Measurements from ENCODE around the gene COX7B2. TPM values are rescaled to one million over a fixed set of nuclear protein-coding genes. Genes with fewer than 3 reads are reported as not detected.
A peak's percentile ranks its signal among the peaks of the same experiment; 100 is the strongest.

Gene COX7B2
- total RNA-seq, 2 experiments from 2014 or later: not detected

GRCh38 chr4:46715468-46715867 is 193.6 kb downstream of the COX7B2 start:
- H3K9me3 Mint-ChIP-seq: peaks cover 4% of the 10 kb centered on the region
- Histone ChIP-seq H3K27me3 (ENCODE audit: control insufficient read depth in 1 of 2, insufficient read depth in 2 of 2, low read length in 2 of 2) (no peaks in the 10 kb centered on the region), H3K27ac (ENCODE audit: low read depth in 1 of 2, low read length in 2 of 2) (no peak overlapping the region), H3K36me3 (ENCODE audit: insufficient read depth, low read length) (no peaks in the 10 kb centered on the region), H3K4me1 (ENCODE audit: insufficient read depth, low read length) (no peaks in the 10 kb centered on the region), H3K4me3 (ENCODE audit: low read length) (no peak overlapping the region), H3K9me3 (ENCODE audit: control insufficient read depth in 1 of 2, insufficient read depth in 1 of 2, low read length in 2 of 2) (no peaks in the 10 kb centered on the region)
- H3K27ac Mint-ChIP-seq: no peak overlapping the region
- no peak overlapping the region for H3K4me3 Mint-ChIP-seq
- DNase-seq: no peak
- no peak for TF ChIP-seq CTCF (IDR thresholded peaks at IDR 0.05)
- intact Hi-C loops (cut with DNase I, micrococcal nuclease): no loop called here
- ATAC-seq (ENCODE audit: poor library complexity): no peak
- POLR2A ChIA-PET: no interaction called here
- no peaks in the 10 kb centered on the region for H3K27me3 Mint-ChIP-seq
- CTCF ChIA-PET: no interaction called here
- H3K36me3 Mint-ChIP-seq (ENCODE audit: low read depth): no peaks in the 10 kb centered on the region
- no peaks in the 10 kb centered on the region for H3K4me1 Mint-ChIP-seq (ENCODE audit: low read depth)

DNA sequence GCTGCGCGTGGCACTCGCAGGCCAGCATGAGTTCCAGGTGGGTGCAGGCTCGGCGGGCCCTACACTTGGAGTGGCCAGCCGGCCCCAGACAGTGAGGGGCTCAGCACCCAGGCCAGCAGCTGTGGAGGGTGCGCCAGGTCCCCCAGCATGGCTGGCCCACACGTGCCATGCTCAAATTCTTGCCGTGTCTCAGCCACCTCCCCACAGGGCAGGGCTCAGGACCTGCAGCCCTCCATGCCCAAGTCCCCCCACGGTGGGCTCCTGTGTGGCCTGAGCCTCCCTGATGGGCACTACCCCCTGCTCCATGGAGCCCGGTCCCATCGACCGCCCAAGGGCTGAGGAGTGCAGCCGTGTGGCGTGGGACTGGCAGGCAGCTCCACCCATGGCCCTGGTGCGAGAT is 210.2 kb downstream of the COX7B2 start:
- intact Hi-C loops (cut with DNase I, micrococcal nuclease): no loop called here
- ChIA-PET POLR2A (no interaction called here), CTCF (no interaction called here)
- H3K4me1 Mint-ChIP-seq (ENCODE audit: low read depth): no peaks in the 10 kb centered on the region
- peaks cover 9% of the 10 kb centered on the region for H3K9me3 Mint-ChIP-seq
- Histone ChIP-seq H3K27me3 (ENCODE audit: control insufficient read depth in 1 of 2, insufficient read depth in 2 of 2, low read length in 2 of 2) (no peaks in the 10 kb centered on the region), H3K27ac (ENCODE audit: low read depth in 1 of 2, low read length in 2 of 2) (no peak overlapping the region), H3K4me3 (ENCODE audit: low read length) (no peak overlapping the region), H3K9me3 (ENCODE audit: control insufficient read depth in 1 of 2, insufficient read depth in 1 of 2, low read length in 2 of 2) (peaks cover 0 to 9% of the 10 kb centered on the region in 2 experiments), H3K36me3 (ENCODE audit: insufficient read depth, low read length) (no peaks in the 10 kb centered on the region), H3K4me1 (ENCODE audit: insufficient read depth, low read length) (no peaks in the 10 kb centered on the region)
- no peaks in the 10 kb centered on the region for H3K36me3 Mint-ChIP-seq (ENCODE audit: low read depth)
- ATAC-seq (ENCODE audit: poor library complexity) (no peak), DNase-seq (peak in 1 of 14 experiments; percentile 4)
- no peaks in the 10 kb centered on the region for H3K27me3 Mint-ChIP-seq
- H3K4me3 Mint-ChIP-seq: no peak overlapping the region
- no peak overlapping the region for H3K27ac Mint-ChIP-seq
- no peak for TF ChIP-seq CTCF (IDR thresholded peaks at IDR 0.05)

Other genes with a start within 250 kb of the COX7B2 start
- not detected for gene GABRA4, start 84.3 kb upstream of the COX7B2 start, total RNA-seq
- gene GABRB1, start 122.3 kb upstream of the COX7B2 start, total RNA-seq: not detected

All from CD4-positive, alpha-beta T cell (primary cell).